K562 (cell line): ENCODE measurements around the gene PAFAH1B1. TPM values are rescaled to one million over a fixed set of nuclear protein-coding genes. Genes with fewer than 3 reads are reported as not detected.
A peak's percentile ranks its signal among the peaks of the same experiment; 100 is the strongest.

Source experiments
- ASH1L ChIP-seq: fragments of 450-650 bp; IDR thresholded peaks from 2 replicates; pipeline ENCODE4 v1.6.1; 2018; ENCODE audit warnings: borderline replicate concordance, mild to moderate bottlenecking, low read depth; ENCODE audit not compliant: partially characterized antibody
- BRD9 ChIP-seq: fragments of 450-650 bp; IDR thresholded peaks from 2 replicates; pipeline ENCODE4 v1.6.1; 2018; ENCODE audit warnings: low read depth; ENCODE audit not compliant: partially characterized antibody
- CBX5 ChIP-seq: IDR thresholded peaks from 2 replicates; pipeline ENCODE4 v1.6.1; 2014; ENCODE audit warnings: low read depth, borderline replicate concordance
- CGGBP1 ChIP-seq: fragments of 250-450 bp; sonication (Bioruptor Pico); IDR thresholded peaks from 2 replicates; pipeline ENCODE4 v1.9.0; 2021; ENCODE audit warnings: mild to moderate bottlenecking
- DIDO1 ChIP-seq: fragments of 450-650 bp; IDR thresholded peaks from 2 replicates; pipeline ENCODE4 v1.6.1; 2016; ENCODE audit warnings: low read depth, missing biosample characterization, missing genetic modification characterization
- FOXJ2 ChIP-seq: fragments of 200-800 bp; sonication (Bioruptor generic); IDR thresholded peaks from 2 replicates; pipeline ENCODE4 v1.6.1; 2016; ENCODE audit warnings: missing genetic modification characterization, missing compliant biosample characterization
- GABPB2 ChIP-seq: fragments of 250-450 bp; sonication (Bioruptor Pico); conservative IDR thresholded peaks from 2 replicates; pipeline ENCODE4 v1.5.1; 2021; ENCODE audit warnings: mild to moderate bottlenecking
- HOXB6 ChIP-seq: fragments of 250-450 bp; sonication (Bioruptor Pico); IDR thresholded peaks from 2 replicates; pipeline ENCODE4 v1.5.1; 2022; ENCODE audit warnings: mild to moderate bottlenecking, borderline replicate concordance
- KLF13 ChIP-seq: fragments of 450-650 bp; IDR thresholded peaks from 2 replicates; pipeline ENCODE4 v1.6.1; 2016; ENCODE audit warnings: missing genetic modification characterization, low read depth, mild to moderate bottlenecking, missing compliant biosample characterization, moderate library complexity, borderline replicate concordance
- L3MBTL2 ChIP-seq: fragments of 450-650 bp; IDR thresholded peaks from 2 replicates; pipeline ENCODE4 v1.6.1; 2016; ENCODE audit warnings: mild to moderate bottlenecking, moderate library complexity
- MAFF ChIP-seq: IDR thresholded peaks from 2 replicates; pipeline ENCODE4 v1.6.1; 2012; ENCODE audit warnings: low read length, improper control_type of control experiment
- MAZ ChIP-seq, 2 experiments: fragments of 450-650 bp in 1 of 2; sonication (generic) in 1 of 2; formaldehyde crosslinking; IDR thresholded peaks in 1 of 2; conservative IDR thresholded peaks in 1 of 2; 2 replicates each; pipeline versions ENCODE4 v1.4.0 to v1.5.0; 2020; ENCODE audit warnings: mild to moderate bottlenecking in 1 of 2, missing genetic modification reagents in 1 of 2
- MYNN ChIP-seq, 2 experiments: sonication (generic); formaldehyde crosslinking in 1 of 2; IDR thresholded peaks; 2 replicates each; pipeline versions ENCODE4 v1.5.0 to v1.6.1; 2016 to 2020; ENCODE audit warnings: antibody characterized with exemption in 1 of 2, missing genetic modification reagents in 1 of 2
- POLR2AphosphoS5 ChIP-seq: IDR thresholded peaks from 2 replicates; pipeline ENCODE4 v1.6.1; 2011; ENCODE audit warnings: mild to moderate bottlenecking, low read depth, low read length, moderate library complexity; ENCODE audit not compliant: control insufficient read depth, insufficient read depth
- POU5F1 ChIP-seq: fragments of 150-350 bp; IDR thresholded peaks from 2 replicates; pipeline ENCODE4 v1.6.1; 2014; ENCODE audit warnings: borderline replicate concordance, low read length, low read depth, mild to moderate bottlenecking; ENCODE audit not compliant: partially characterized antibody
- PPARD ChIP-seq: fragments of 250-450 bp; sonication (Bioruptor Pico); IDR thresholded peaks from 2 replicates; pipeline ENCODE4 v1.8.0; 2022; ENCODE audit warnings: inconsistent platforms, mild to moderate bottlenecking, moderate library complexity
- SLC30A9 ChIP-seq: fragments of 250-450 bp; sonication (Bioruptor Pico); IDR thresholded peaks from 2 replicates; pipeline ENCODE4 v1.8.0; 2022; ENCODE audit warnings: mild to moderate bottlenecking, moderate library complexity
- TCF7L2 ChIP-seq: fragments of 150-350 bp; IDR thresholded peaks from 2 replicates; pipeline ENCODE4 v1.6.1; 2016; ENCODE audit warnings: low read depth, mild to moderate bottlenecking, low read length, moderate library complexity
- TEAD2 ChIP-seq: fragments of 450-650 bp; IDR thresholded peaks from 2 replicates; pipeline ENCODE4 v1.6.1; 2016; ENCODE audit warnings: missing genetic modification characterization, control low read depth, missing compliant biosample characterization
- ZNF121 ChIP-seq: sonication (generic); formaldehyde crosslinking; conservative IDR thresholded peaks from 2 replicates; pipeline ENCODE4 v1.8.0; 2022; ENCODE audit warnings: missing genetic modification reagents
- ZNF174 ChIP-seq: fragments of 250-450 bp; sonication (Bioruptor Pico); IDR thresholded peaks from 2 replicates; pipeline ENCODE4 v1.4.0; 2020; ENCODE audit warnings: mild to moderate bottlenecking
- ZNF707 ChIP-seq: fragments of 250-450 bp; sonication (Bioruptor Pico); conservative IDR thresholded peaks from 2 replicates; pipeline ENCODE4 v1.8.0; 2022; ENCODE audit warnings: inconsistent platforms, mild to moderate bottlenecking, moderate library complexity
- polyA plus RNA-seq, 8 experiments: library from polyadenylated mRNA; depleted of rRNA in 4 of 8; stranded (reverse) in 5 of 8; unstranded in 3 of 8; fragments of >200 nt; fragmentation: Nextera tagmentation in 2 of 8; fragmentation: Illumina TruSeq in 1 of 8; extraction: Ambion mirVana in 2 of 8; extraction: Trizol in 1 of 8; gene quantifications; 2 replicates each; pipeline versions ENCODE4 v1.2.1 to v1.2.3, GENCODE V29; 2011 to 2014; ENCODE audit warnings: inconsistent platforms in 1 of 8, missing spikeins in 1 of 8
- total RNA-seq, 7 experiments: library from RNA; depleted of rRNA in 6 of 7; stranded (reverse); fragments of >200 nt in 6 of 7; fragmentation: Illumina TruSeq in 2 of 7; extraction: Trizol in 2 of 7; gene quantifications; 2 replicates each; pipeline versions ENCODE4 v1.2.1 to v1.2.3, GENCODE V29; 2011 to 2021; ENCODE audit warnings: low replicate concordance in 1 of 7
- TF ChIP-seq, protein P1 (sequence below): fragments of 450-650 bp; formaldehyde crosslinking; IDR thresholded peaks from 2 replicates; pipeline ENCODE4 v1.4.0; 2020; ENCODE audit warnings: mild to moderate bottlenecking, moderate library complexity
- TF ChIP-seq, protein P2 (sequence below): sonication (generic); formaldehyde crosslinking; IDR thresholded peaks from 2 replicates; pipeline ENCODE4 v1.8.1; 2023; ENCODE audit warnings: mild to moderate bottlenecking, missing genetic modification reagents

PAFAH1B1 gene
- total and polyA plus RNA-seq, 9 of the 15 experiments (the other 6 are each of a cell fraction or from before 2014, with no cell fraction given), result 23.3 to 66.4 (median 40.2) TPM

- TF ChIP-seq MAFF (no peak), POLR2AphosphoS5 (peak; percentile 59; the same call in 1 of the 2 replicates), CBX5 (no peak), CGGBP1 (CRISPR knock-in tag) (no peak), ZNF707 (CRISPR knock-in tag) (no peak), GABPB2 (CRISPR knock-in tag) (no peak), ZNF121 (no peak), ZNF174 (no peak), BRD9 (no peak), MAZ (CRISPR knock-in tag; conservative IDR thresholded peaks at IDR 0.05 in 1 of 2, IDR thresholded peaks at IDR 0.05 in 1 of 2) (peak in 1 of 2 experiments; percentile 74; a peak in 2 of 4 replicates), FOXJ2 (tag) (no peak), POU5F1 (no peak), TEAD2 (no peak), ASH1L (no peak), DIDO1 (tag) (no peak), L3MBTL2 (peak; percentile 80), KLF13 (no peak), SLC30A9 (no peak), TCF7L2 (no peak), MYNN (IDR thresholded peaks at IDR 0.05) (no peak), MYNN (CRISPR knock-in tag; IDR thresholded peaks at IDR 0.05) (no peak), HOXB6 (CRISPR knock-in tag) (no peak), PPARD (CRISPR knock-in tag) (no peak)
- TF ChIP-seq, protein P1, sequence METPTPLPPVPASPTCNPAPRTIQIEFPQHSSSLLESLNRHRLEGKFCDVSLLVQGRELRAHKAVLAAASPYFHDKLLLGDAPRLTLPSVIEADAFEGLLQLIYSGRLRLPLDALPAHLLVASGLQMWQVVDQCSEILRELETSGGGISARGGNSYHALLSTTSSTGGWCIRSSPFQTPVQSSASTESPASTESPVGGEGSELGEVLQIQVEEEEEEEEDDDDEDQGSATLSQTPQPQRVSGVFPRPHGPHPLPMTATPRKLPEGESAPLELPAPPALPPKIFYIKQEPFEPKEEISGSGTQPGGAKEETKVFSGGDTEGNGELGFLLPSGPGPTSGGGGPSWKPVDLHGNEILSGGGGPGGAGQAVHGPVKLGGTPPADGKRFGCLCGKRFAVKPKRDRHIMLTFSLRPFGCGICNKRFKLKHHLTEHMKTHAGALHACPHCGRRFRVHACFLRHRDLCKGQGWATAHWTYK, result no peak
- TF ChIP-seq, protein P2, sequence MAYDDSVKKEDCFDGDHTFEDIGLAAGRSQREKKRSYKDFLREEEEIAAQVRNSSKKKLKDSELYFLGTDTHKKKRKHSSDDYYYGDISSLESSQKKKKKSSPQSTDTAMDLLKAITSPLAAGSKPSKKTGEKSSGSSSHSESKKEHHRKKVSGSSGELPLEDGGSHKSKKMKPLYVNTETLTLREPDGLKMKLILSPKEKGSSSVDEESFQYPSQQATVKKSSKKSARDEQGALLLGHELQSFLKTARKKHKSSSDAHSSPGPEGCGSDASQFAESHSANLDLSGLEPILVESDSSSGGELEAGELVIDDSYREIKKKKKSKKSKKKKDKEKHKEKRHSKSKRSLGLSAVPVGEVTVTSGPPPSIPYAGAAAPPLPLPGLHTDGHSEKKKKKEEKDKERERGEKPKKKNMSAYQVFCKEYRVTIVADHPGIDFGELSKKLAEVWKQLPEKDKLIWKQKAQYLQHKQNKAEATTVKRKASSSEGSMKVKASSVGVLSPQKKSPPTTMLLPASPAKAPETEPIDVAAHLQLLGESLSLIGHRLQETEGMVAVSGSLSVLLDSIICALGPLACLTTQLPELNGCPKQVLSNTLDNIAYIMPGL (CRISPR knock-in tag), result no peak
Measured at GRCh38 chr17:2592971-2593820, at the start of gene PAFAH1B1 (continued).
